IPS DF 4.7 (cell line): Measurements from ENCODE around the gene SYT15B.
"Not testable (repeated sequence)": the region's sequence is repeated elsewhere in the genome, so short reads cannot be mapped to it uniquely, and the experiment has no call there.

Experiments
- DNase-seq: peaks from one replicate; pipeline ENCODE4 v3.0.0-alpha.2; 2013; ENCODE audit warnings: low spot score; ENCODE audit errors: extremely low read depth

The SYT15B gene

DNA sequence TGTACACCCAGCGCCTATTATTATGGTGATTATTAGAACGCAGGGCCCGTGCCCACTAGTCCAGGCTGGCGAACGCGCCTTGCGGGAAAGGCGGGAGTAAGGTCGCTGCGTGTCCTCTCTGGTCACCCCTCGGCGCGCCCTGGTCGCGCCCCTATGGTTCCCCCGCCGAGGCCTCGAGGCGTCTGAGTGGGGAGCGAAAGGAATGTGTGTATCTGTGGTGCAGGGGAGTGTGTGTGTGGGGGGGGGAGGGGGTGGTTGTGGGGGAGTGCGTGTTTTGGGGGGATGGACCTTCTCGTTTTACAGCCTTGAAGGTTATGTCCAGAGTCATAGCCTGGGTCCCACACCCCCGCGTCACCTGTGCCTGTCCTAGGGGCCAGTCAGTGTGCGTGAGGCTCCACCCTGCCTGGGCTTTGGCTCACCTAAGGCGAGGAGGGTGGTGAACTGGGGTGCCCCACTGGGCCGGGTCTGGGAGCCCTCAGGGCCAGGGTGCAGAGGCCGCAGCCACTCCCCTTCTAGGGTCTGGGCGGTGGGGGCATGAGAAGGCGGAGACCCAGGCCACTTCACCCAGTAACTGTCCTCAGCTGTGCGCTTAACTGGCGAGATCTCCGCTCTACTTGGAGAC, at the start of gene SYT15B:
Gene SYT15B, minus strand, starts transcription at position 39 of the 622 bp plus-strand sequence. CDS start 952 bp downstream, outside the sequence.
- DNase-seq: not testable (repeated sequence)

DNA sequence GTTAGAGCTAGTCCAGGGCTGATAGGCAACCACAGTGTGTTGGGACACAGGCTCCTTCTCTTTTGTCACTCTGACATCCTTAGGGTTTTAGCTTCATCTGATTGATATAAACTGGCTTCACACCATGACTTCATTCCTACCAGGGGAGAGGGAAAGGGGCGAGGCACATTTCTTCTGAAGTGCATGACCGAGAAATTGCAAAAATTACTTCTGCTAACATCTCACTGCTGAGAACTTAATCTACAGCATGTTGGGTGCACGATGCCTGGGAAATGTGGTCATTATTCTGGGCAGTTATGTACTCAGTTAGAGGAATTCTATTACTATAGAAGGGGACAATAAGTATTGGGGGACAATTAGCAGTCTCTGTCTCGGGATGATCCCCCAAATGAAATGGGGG, 16.2 kb upstream of the SYT15B start:
- not testable (repeated sequence) for DNase-seq

DNA sequence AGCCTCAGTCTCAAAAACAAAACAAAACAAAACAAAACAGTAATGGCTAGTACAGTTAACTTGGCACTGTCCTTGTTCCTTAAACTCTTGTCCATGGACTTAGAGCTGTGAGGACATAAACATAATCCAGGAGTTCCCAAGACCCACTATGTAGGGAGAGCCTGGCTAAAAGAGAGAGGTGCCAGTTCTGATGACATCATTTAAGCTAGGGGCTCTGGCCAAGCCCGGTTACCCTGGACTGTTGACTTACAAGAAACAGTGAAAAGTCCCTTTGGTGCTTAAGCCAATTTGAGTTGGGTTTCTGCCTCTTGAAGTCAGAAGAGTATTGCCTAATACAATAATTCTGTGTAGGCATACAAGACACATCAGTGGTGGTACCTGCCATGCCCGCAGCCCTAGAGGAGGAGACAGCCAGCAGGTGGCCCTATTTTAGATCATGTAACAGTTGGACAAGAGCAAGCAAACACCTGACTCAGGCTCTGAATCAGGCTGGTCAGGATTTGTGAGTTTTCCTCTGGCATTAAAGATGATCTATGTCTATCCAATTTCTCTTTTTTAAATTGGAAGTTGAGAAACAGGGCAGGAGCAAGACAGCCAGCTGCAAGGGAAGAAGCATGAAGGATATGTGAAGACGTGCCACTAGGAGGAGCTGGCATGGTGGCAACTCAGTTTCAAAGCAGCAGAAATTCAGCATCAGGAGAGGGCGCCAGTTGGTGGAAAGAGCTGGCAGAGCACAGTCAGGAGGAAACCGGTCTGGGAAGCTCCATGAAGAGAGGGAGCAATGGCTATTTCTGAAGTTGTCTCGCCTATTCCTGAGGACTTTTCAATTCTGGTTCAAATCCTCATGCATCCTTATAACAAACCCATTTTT, 12.2 kb upstream of the SYT15B start:
- DNase-seq: not testable (repeated sequence)

DNA sequence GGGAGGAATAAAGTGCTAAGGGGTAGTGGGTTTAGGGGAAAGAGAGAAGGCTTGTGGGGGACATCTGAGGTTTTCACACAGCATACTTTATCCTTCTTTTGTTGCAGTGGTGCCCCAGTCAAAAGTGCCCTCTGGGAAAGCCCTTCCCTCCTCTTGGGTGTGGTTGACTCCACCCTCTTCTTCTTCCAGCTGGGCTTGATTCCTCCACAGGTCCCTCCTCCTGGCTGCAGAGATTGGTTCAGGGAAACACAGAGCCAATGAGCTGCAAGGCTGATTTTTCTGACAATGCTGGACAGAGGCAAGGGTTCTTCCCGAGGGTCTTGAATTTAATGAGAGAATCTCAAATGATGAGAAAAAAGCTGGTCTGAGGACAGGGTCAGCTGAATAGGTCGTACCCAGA, 7.4 kb upstream of the SYT15B start:
- DNase-seq: not testable (repeated sequence)

DNA sequence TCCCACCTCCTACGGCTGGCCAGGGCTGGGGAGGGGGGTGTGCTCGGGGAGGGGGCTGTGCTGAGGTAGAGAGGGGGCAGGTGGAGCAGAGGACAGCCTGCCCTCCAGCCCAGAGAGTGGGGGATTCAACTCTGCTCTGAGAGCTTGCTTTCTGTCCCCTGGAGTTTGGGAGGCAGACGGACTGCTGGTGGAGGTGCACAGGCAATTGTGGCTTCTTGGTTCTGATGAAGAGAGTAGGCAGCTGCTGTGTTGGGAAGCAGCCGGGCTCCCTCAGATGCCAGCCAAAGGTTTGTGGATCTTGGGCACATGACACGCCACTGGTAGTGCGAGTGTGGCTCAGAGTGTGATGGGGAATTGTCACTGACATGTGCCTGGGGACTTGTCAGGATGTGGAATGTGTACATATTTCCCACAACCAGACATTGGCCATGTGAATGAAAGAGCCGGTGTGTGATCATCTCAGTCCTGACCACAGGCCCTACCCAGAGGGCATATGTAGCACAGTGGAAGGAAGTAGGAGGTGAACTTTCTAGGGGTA, 5.3 kb upstream of the SYT15B start:
- DNase-seq: not testable (repeated sequence)

DNA sequence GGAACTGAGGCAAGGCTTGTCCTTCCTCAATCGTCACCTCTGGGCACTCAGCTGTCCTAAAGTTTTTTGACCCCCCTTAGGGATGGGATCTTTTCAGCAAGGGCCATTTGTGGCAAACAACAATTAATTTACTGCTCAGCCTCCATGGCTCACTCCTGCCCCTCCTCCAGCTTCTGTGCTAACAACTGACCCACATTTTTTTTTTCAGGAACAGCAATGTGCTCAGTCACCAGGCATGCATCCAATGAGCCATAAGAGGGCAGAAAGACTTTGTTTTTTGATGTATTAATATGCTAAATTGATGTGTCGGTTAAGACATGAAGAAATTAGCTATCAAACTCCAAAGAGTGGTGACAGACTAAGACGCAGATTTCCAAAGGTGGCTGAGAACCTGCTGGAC, 4.7 kb upstream of the SYT15B start:
- not testable (repeated sequence) for DNase-seq

DNA sequence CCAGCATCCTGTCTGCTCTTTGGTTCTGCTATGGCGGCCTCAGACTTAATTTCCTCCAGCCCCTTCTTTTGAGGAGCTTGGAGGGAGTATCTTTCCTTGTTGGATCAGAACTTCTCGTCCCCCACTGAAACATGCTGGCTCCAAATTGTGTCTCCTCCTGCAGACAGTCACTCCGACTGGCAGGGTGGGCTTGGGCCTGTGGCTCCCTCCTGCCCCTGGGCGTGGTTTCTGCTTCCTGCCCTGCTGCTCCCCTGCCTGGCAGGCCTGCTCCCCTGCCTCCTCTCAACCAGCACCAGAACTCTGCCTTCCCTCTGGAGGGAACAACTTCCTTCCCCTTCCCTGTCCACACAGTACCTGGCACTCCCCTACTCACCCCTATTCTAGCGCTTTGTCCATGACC, 3.8 kb upstream of the SYT15B start:
- not testable (repeated sequence) for DNase-seq

DNA sequence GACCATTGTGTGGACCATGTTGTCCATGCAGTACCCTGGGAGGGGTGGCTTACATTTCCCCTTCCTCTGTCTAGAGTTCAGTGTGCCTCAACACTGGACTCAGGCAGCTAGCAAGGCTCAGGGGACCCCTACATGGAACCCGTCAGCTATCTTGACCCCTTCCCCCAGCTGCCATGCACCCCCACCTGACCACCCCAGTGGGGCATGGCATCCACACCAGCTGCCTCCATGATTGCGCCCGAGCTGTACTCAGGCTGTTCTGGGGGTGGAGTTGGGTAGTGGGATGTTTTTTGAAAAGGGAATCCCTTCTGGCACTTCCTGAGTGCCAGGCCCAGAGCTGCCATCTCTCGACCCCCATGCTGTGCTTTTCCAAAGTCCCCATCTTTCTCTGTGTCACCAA, 1.8 kb upstream of the SYT15B start:
- not testable (repeated sequence) for DNase-seq

DNA sequence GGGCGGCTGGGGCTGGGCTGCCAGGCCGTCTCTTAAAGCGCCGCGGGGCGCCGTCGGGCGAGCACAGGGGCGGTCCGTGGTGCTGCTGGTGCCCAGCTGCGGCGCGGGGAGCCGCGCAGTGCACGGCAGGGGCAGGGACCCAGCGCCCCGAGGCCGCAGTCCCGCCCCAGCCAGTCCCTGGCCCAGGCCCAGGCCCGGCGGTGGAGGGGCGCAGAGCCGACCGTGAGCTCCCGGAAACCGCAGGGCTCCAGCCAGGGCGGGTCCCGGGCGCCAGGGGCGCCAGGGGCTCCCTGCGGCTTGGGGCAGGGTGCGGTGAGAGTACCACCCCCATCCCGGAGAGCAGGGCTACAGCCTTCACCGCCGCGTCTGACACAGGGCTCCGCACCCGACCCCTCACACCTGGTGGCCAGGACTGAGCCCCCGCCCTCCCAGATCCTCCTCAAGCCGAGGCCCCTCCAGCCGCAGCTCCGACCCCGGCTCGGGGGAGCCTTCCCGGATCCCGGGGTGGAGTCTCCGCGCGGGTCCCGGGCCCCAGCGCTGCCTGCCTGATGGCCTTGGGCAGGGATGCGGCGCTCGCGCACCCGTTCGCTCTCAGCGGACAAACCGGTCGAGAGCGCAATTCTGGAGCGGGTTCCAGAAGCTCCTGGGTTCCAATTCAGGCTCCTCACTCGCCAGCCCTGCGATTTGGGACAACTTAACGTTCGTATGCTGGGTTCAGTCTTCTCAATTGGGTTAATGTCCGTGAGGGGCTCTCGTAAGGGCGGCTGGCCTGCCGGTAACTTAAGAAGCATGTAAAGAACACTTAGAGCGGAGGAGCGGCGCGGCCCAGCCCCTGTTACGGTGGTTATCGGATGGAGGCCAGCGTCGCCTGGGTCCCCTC, 478 bp downstream of the SYT15B start:
- not testable (repeated sequence) for DNase-seq

DNA sequence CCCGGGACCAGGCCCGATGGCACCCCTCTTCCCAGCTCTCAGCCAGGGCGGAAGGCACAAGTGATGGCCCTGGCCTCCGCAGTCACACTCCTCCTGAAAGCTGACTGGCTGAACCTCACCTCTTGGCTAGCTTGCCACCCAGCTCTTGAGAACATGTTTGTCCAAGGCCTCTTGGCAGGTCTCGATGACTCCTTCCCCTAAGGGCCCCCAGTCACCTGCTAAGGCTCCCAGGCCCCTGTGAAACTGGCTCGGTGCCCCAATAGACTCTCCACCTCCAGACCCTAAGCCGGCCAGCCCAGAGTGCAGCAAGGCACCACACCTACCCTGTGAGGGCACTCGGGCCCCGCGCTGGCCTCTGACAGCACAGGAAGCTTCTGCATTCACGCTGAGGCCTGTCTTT, 4.5 kb downstream of the SYT15B start:
- not testable (repeated sequence) for DNase-seq

DNA sequence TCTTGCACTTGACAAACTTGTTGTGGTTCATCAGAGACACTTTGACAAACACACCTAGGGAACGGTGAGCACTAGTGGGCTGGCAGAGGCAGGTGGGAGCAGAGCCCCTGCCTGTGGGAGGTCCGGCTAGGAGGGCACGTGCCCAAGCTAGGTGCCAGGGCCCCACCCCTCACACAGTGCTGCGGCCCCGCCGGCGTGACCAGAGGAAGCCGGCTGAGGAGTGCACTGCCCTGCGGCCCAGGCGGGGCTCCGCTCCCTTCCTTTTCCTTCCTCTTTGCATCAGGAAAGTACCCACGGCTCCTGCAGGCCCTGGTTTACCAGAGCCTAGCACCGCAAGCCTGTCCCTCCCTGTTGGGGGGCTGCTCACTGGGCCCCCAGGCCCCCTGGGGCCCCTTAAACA, 7.2 kb downstream of the SYT15B start:
- not testable (repeated sequence) for DNase-seq

DNA sequence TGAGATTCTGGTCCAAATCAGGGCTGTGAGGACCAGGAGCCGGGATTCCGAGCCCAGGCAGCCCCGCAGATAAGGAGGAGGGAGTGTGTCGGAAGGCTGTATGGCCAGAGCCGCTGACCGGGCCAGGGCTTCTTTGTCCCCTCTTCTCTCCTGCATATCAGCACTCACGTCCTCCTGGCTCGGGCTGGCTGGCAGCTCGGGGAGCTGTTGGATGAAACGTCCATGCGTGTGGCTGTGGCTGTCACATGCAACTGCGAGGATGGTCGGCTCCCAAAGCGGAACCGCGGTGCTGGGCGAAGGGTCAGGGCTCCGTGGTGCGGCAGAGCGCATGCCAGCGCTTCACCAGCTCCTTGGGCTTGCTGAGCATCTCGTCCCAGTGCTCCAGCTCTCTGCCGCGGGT, 9.5 kb downstream of the SYT15B start:
- not testable (repeated sequence) for DNase-seq

DNA sequence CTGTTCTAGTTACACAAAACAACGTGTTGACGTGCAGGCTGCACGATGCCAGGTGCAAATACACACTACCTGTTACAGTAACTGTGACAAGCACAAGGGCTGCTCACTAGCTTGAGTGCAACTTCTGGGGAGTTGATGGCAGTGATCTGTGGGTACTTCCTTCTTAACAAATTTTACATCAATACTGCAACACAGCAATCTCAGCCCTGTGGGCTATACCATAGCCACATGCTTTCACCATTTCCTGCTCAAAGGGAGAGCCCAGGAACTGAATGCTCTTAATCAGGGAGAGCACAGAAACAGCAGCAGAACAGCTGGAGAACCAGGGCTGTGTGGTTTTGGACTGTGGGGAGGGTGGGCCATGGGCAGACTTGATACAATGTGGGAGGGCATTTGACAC, 10.2 kb downstream of the SYT15B start:
- DNase-seq: not testable (repeated sequence)

DNA sequence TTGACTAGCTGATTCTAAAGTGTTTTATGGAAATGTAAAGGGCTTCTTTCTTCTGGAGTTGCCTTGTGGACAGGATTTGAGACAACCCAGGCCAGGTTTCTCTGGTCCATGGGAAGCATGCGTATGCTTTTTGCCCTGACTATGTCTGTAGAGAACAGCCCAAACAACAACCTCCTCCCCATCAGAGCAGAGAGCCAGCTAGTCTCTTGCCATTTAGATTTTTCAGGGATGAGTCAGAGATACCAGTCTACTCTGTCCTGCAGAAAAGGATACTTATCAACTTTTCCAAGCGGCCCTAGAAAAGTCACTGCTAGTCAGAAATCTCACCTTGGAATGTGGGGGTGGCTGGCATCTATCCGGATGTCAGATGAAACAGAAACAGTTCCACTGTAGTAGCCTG, 11.6 kb downstream of the SYT15B start:
- DNase-seq: not testable (repeated sequence)

DNA sequence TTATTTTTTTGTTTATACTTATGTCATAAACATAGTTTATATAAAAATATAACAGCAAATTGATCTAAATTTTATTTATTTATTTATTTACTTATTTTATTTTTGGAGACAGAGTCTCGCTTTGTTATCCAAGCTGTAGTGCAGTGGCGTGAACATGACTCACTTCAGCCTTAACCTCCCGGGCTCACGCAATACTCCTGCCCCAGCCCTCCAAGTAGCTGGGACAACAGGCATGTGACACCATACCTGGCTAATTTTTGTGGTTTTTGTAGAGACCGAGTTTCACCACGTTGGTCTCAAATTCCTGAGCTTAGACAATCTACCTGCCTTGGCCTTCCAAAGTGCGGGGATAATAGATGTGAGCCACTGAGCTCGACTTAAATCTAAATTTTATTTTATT, 13.0 kb downstream of the SYT15B start:
- not testable (repeated sequence) for DNase-seq

DNA sequence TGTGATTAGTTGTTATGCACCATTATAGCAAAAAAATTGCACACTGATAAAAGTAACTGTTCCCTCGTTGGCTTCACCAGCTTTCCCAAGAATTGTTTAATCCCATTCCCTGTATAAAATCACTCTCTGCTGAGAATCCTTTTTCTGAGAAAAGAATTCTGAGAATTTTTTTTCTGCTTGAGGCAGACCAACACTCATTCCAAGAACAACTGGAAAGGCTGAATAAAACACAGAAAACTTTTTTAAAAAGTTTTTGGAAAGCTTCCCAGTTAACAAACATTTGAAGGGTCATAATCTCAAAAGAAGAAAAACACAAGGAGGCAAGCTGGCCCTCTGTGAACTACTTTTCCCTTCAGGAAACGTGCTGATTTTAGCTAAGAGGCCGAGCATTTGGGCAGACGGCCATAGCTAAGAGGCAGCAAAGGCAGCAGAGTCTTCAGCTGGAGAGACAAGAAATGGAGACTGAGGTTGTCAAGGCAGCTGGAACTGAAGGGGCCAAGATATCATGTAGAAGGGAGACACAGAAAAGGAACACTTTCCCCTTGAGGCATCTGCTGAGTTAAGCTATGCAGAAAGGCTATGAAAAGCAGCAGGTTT, 16.5 kb downstream of the SYT15B start:
- not testable (repeated sequence) for DNase-seq

DNA sequence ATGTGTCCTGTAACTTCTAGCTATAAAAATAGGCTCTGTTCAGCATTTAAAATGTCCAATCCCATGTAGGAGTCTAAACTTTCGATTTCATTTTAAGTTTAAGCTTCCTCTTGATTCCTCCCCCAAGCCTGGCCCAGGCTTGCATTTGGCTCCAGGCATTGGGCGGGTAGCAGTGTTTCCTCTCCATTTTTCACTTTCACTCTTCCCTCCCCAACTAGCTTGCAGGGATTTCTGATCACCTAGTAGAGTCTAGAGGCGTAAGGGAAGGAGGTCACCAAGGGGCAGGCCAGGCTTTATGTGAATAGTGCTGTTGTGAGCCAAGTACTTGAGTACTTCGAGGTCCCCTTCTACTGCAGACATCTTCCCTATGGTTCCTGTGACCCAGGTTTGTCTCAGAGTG, 18.5 kb downstream of the SYT15B start:
- not testable (repeated sequence) for DNase-seq

DNA sequence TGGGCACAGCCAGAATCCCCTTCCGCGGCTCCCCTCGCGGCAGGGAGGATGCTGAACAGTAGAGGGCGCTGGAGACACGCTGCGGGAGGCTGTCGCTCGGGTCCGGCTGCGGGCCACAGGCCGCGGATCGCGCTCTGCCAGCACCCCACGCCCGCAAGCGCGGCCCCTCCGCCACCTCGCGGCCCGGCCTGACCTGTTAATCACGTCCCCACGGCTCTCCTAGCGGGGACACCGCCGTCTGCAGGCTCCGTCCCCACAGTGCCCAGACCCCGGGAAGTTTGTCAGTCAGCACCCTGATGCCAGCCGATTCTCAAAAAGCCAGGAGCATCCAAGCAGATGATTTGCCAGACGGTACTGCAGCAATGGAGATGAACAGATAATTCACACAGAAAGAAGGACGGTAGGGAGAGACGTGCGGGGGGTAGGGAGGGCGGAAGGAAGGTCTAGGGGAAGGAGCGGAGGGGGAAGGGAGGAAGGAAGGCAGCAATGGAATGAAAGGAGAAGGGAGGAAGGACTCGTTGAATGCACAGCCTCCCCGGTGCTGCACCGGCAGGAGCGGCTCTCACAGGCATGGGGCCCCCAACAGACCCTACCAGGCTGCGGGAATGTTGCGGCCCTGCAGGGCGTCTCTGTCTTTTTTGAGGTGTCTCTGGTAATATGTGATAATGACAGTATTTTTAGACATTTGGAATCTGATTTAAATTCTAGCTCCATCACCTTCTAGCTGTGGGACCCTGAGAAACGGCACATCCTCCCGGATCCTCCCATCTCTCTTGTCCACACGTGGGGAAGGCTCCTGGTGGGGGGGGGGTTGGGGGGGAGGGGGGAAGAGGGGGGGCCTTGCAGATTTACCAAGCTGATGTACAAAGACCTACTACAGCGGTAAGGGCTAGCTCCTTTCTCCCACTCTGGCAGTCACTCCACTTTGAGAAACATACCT, 19.5 kb downstream of the SYT15B start:
- DNase-seq: not testable (repeated sequence)

DNA sequence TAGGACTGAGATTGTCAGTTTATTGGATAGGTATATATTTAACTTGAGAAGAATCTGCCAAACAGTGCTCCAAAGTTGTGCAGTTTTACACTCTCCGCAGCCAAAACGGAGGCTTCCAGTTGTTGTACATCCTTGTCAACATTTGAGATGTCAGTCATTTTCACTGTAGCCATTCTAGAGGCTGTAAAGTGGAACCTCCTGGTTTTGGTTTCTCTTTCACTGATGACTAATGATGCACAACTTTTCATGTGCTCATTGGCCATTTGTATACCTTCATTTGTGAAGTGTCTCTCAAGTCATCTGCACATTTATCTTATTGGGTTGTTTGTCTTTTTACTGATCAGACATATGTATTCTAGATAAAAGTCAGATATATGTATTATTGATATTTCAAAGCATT, 22.5 kb downstream of the SYT15B start:
- DNase-seq: not testable (repeated sequence)

DNA sequence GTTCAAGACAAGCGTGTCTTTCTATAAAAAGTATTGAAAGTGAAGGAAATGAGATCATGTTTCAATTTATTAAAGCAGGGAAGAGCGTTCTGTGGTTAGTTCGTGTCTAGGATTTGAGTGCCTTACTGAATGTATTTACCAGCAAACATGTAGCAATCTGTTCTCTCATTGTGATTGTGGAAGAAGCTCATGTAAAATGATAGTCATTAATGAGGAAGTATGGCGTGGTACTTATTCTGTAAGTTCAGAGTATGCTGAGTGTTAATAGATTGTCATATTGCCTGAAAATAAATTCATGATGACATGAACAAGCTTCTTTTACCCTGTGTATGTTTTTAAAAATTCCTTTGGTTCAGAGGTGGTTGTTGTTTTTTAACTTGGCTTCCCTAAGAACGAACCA, 32.5 kb downstream of the SYT15B start:
- DNase-seq: not testable (repeated sequence)
